Mammary epithelial cell (primary cell): ENCODE measurements around the gene TBC1D1.

Experiments used
- CTCF ChIP-seq, 2 donors: IDR thresholded peaks in 1 of 2; conservative IDR thresholded peaks in 1 of 2; 2 replicates each; pipeline ENCODE4 v1.5.1; 2011 to 2012; ENCODE audit warnings: inconsistent platforms in 2 of 2, low read length in 2 of 2, mild to moderate bottlenecking in 2 of 2, control low read depth in 1 of 2, low read depth in 1 of 2; ENCODE audit not compliant: insufficient read depth in 1 of 2; ENCODE audit errors: extremely low read depth in 1 of 2
- EZH2 ChIP-seq: IDR thresholded peaks from 2 replicates; pipeline ENCODE4 v1.6.1; 2012; ENCODE audit warnings: low read length, inconsistent platforms, borderline replicate concordance

GRCh38 chr4:38086849-38087226 is 196.0 kb downstream of the TBC1D1 start:
- TF ChIP-seq CTCF (conservative IDR thresholded peaks at IDR 0.05 in 1 of 2, IDR thresholded peaks at IDR 0.05 in 1 of 2; ENCODE audit: extremely low read depth in 1 of 2, insufficient read depth in 1 of 2, low read depth in 1 of 2, low read length in 2 of 2) (no peak), EZH2 (no peak)
